H9 (cell line): ENCODE data around the gene IFI27. TPM values are rescaled to one million over a fixed set of nuclear protein-coding genes. Genes with fewer than 3 reads are reported as not detected.

Experiments used
- DNase-seq: peaks from one replicate; pipeline ENCODE4 v3.0.0-alpha.2; 2017
- H2AFZ ChIP-seq: one replicate; pipeline ENCODE4 v1.6.1; 2013; ENCODE audit warnings: mild to moderate bottlenecking, low read length, control low read depth, moderate library complexity
- H2AK5ac ChIP-seq: 2 replicates; pipeline ENCODE4 v1.6.1; 2013; ENCODE audit warnings: low read length, control low read depth, mixed read lengths; ENCODE audit not compliant: insufficient read length
- H2BK120ac ChIP-seq: one replicate; pipeline ENCODE4 v1.6.1; 2013; ENCODE audit warnings: low read depth, mild to moderate bottlenecking, low read length, control low read depth, inconsistent platforms; ENCODE audit not compliant: poor library complexity, severe bottlenecking
- H2BK12ac ChIP-seq: 2 replicates; pipeline ENCODE4 v1.6.1; 2013; ENCODE audit warnings: low read length, control low read depth, mixed read lengths, low read depth; ENCODE audit not compliant: insufficient read length
- H2BK15ac ChIP-seq: 2 replicates; pipeline ENCODE4 v1.6.1; 2013; ENCODE audit warnings: low read depth, low read length, control low read depth
- H2BK20ac ChIP-seq: one replicate; pipeline ENCODE4 v1.6.1; 2013; ENCODE audit warnings: low read depth, mild to moderate bottlenecking, low read length, control low read depth, inconsistent platforms; ENCODE audit not compliant: poor library complexity, severe bottlenecking
- H2BK5ac ChIP-seq: 2 replicates; pipeline ENCODE4 v1.6.1; 2013; ENCODE audit warnings: low read length, control low read depth, mixed read lengths; ENCODE audit not compliant: insufficient read length
- H3K14ac ChIP-seq: 2 replicates; pipeline ENCODE4 v1.6.1; 2013; ENCODE audit warnings: low read length, control low read depth; ENCODE audit not compliant: insufficient read depth
- H3K18ac ChIP-seq: 2 replicates; pipeline ENCODE4 v1.6.1; 2013; ENCODE audit warnings: low read depth, mild to moderate bottlenecking, mixed read lengths, low read length, control low read depth; ENCODE audit not compliant: insufficient read length
- H3K23ac ChIP-seq: 2 replicates; pipeline ENCODE4 v1.6.1; 2013; ENCODE audit warnings: low read length, control low read depth, mixed read lengths, low read depth; ENCODE audit not compliant: insufficient read length
- H3K23me2 ChIP-seq: 2 replicates; pipeline ENCODE4 v1.6.1; 2013; ENCODE audit warnings: low read depth, mild to moderate bottlenecking, mixed read lengths, low read length, control low read depth; ENCODE audit not compliant: insufficient read length, poor library complexity, severe bottlenecking
- H3K27ac ChIP-seq: 2 replicates; pipeline ENCODE4 v1.5.1; 2013; ENCODE audit warnings: low read length, control low read depth, mixed read lengths, low read depth; ENCODE audit not compliant: insufficient read length
- H3K27me3 ChIP-seq: 2 replicates; pipeline ENCODE4 v1.6.1; 2013; ENCODE audit warnings: low read length, control low read depth, inconsistent platforms; ENCODE audit not compliant: insufficient read depth
- H3K4ac ChIP-seq: 2 replicates; pipeline ENCODE4 v1.6.1; 2013; ENCODE audit warnings: low read depth, mild to moderate bottlenecking, control low read depth, inconsistent platforms, low read length, moderate library complexity
- H3K4me1 ChIP-seq: 2 replicates; pipeline ENCODE4 v1.6.1; 2013; ENCODE audit warnings: low read length, control low read depth, inconsistent platforms; ENCODE audit not compliant: insufficient read depth
- H3K4me2 ChIP-seq: 2 replicates; pipeline ENCODE4 v1.6.1; 2013; ENCODE audit warnings: low read length, control low read depth, mixed read lengths; ENCODE audit not compliant: insufficient read length, insufficient read depth
- H3K56ac ChIP-seq: 2 replicates; pipeline ENCODE4 v1.6.1; 2013; ENCODE audit warnings: low read depth, mild to moderate bottlenecking, mixed read lengths, low read length, control low read depth; ENCODE audit not compliant: insufficient read length
- H3K79me1 ChIP-seq: 2 replicates; pipeline ENCODE4 v1.6.1; 2013; ENCODE audit warnings: low read depth, mild to moderate bottlenecking, moderate library complexity, low read length, control low read depth, inconsistent platforms; ENCODE audit not compliant: insufficient read depth, poor library complexity, severe bottlenecking
- H3K79me2 ChIP-seq: 2 replicates; pipeline ENCODE4 v1.6.1; 2013; ENCODE audit warnings: low read length, control low read depth, inconsistent platforms; ENCODE audit not compliant: insufficient read depth
- H3K9ac ChIP-seq: 2 replicates; pipeline ENCODE4 v1.6.1; 2013; ENCODE audit warnings: low read length, control low read depth, mixed read lengths; ENCODE audit not compliant: insufficient read length; ENCODE audit errors: extremely low read depth
- H3K9me3 ChIP-seq: one replicate; pipeline ENCODE4 v1.6.1; 2013; ENCODE audit warnings: low read depth, low read length, inconsistent platforms; ENCODE audit not compliant: control insufficient read depth
- H3T11ph ChIP-seq: one replicate; pipeline ENCODE4 v1.6.1; 2013; ENCODE audit warnings: mild to moderate bottlenecking, low read length, control low read depth, inconsistent platforms
- H4K20me1 ChIP-seq: one replicate; pipeline ENCODE4 v1.6.1; 2013; ENCODE audit not compliant: control insufficient read depth, insufficient read length, insufficient read depth
- H4K5ac ChIP-seq: 2 replicates; pipeline ENCODE4 v1.6.1; 2013; ENCODE audit warnings: low read depth, mild to moderate bottlenecking, mixed read lengths, low read length, control low read depth; ENCODE audit not compliant: insufficient read length
- H4K8ac ChIP-seq: replicated peaks from 2 replicates; pipeline ENCODE4 v1.6.1; 2013; ENCODE audit warnings: low read length, control low read depth, mixed read lengths, low read depth; ENCODE audit not compliant: insufficient read length
- H4K91ac ChIP-seq: 2 replicates; pipeline ENCODE4 v1.6.1; 2013; ENCODE audit warnings: low read depth, mild to moderate bottlenecking, moderate library complexity, mixed read lengths, low read length, control low read depth; ENCODE audit not compliant: insufficient read length
- H3K27ac Mint-ChIP-seq, 3 experiments: 2 replicates in 2 of 3; 3 replicates in 1 of 3; pipeline ENCODE4 v1.8.0; 2020 to 2021; ENCODE audit warnings: mixed read lengths in 3 of 3, mild to moderate bottlenecking in 1 of 3, moderate library complexity in 1 of 3
- H3K27me3 Mint-ChIP-seq: 2 replicates; pipeline ENCODE4 v1.8.0; 2021; ENCODE audit warnings: low read depth, mild to moderate bottlenecking, moderate library complexity, mixed read lengths
- H3K36me3 Mint-ChIP-seq, 3 experiments: 2 replicates in 2 of 3; 3 replicates in 1 of 3; pipeline ENCODE4 v1.8.0; 2020 to 2021; ENCODE audit warnings: low read depth in 3 of 3, mixed read lengths in 3 of 3; ENCODE audit not compliant: insufficient read depth in 1 of 3
- H3K4me1 Mint-ChIP-seq, 2 experiments: 2 replicates each; pipeline ENCODE4 v1.8.0; 2020; ENCODE audit warnings: mixed read lengths in 2 of 2
- H3K4me3 Mint-ChIP-seq, 2 experiments: 2 replicates in 1 of 2; 3 replicates in 1 of 2; pipeline ENCODE4 v1.8.0; 2020 to 2021; ENCODE audit warnings: mild to moderate bottlenecking in 2 of 2, mixed read lengths in 2 of 2, moderate library complexity in 1 of 2
- H3K9me3 Mint-ChIP-seq, 2 experiments: 2 replicates in 1 of 2; 3 replicates in 1 of 2; pipeline ENCODE4 v1.8.0; 2020; ENCODE audit warnings: mild to moderate bottlenecking in 2 of 2, mixed read lengths in 2 of 2, moderate library complexity in 1 of 2
- CTCF ChIP-seq: fragments of 200-600 bp; sonication (generic); conservative IDR thresholded peaks from 3 replicates; pipeline ENCODE4 v1.8.0; 2021; ENCODE audit warnings: antibody characterized with exemption, mild to moderate bottlenecking
- WGBS: extraction: QIAGEN DNeasy Blood & Tissue Kit; methylation state at CpG from one replicate; pipeline ENCODE4 v1.1.7; 2013; ENCODE audit warnings: missing lambda C conversion rate, low lambda C conversion rate, mixed read lengths; ENCODE audit not compliant: insufficient read length; ENCODE audit errors: extremely low coverage; 5-methylcytosine and 5-hydroxymethylcytosine counted together
- total RNA-seq: library from RNA; stranded (reverse); gene quantifications from 2 replicates; pipeline ENCODE4 v1.2.1, GENCODE V29; 2021

Gene IFI27
- total RNA-seq, 1 experiment from 2014 or later = 1.7 TPM

- peak; percentile 26 for DNase-seq
- no peak overlapping the region for H2BK20ac ChIP-seq
- H3K27ac Mint-ChIP-seq = no peak overlapping the region
Measured at GRCh38 chr14:94128216-94128839, 17.8 kb downstream of the IFI27 start.

More at GRCh38 chr14:94128216-94128839, 17.8 kb downstream of the IFI27 start:
- H3K4me2 ChIP-seq = peak overlapping the region; percentile 79
- Mint-ChIP-seq H3K9me3 (no peaks in the 10 kb centered on the region), H3K4me1 (peaks cover 16% of the 10 kb centered on the region in 2 experiments), H3K27me3 (no peaks in the 10 kb centered on the region; the same call in none of the 2 replicates), H3K36me3 (no peaks in the 10 kb centered on the region), H3K4me3 (peak overlapping the region; percentile 63 to 83)
- H3K56ac ChIP-seq = no peak overlapping the region
- H2BK12ac ChIP-seq = no peak overlapping the region
- H2AK5ac ChIP-seq = no peak overlapping the region
- no peak overlapping the region for H3K4ac ChIP-seq
- H2BK5ac ChIP-seq = no peak overlapping the region
- no peak overlapping the region for H3K23ac ChIP-seq
- no peaks in the 10 kb centered on the region for H3K79me1 ChIP-seq
- no peak overlapping the region for H3K18ac ChIP-seq
- H3K79me2 ChIP-seq = no peaks in the 10 kb centered on the region
- TF ChIP-seq CTCF = no peak
- no peaks in the 10 kb centered on the region; the same call in 1 of the 2 replicates for H3K4me1 ChIP-seq
- no peak overlapping the region for H4K5ac ChIP-seq
- no peak overlapping the region for H2AFZ ChIP-seq
- no peak overlapping the region for H3T11ph ChIP-seq
- no peaks in the 10 kb centered on the region for H3K27me3 ChIP-seq
- H4K91ac ChIP-seq = no peak overlapping the region
- WGBS = no CpG with 5 or more reads among the region's 14 CpGs
- no peak overlapping the region for H2BK15ac ChIP-seq
- no peak overlapping the region for H4K8ac ChIP-seq
- H3K9me3 ChIP-seq = no peaks in the 10 kb centered on the region
- no peak overlapping the region for H3K14ac ChIP-seq
- no peaks in the 10 kb centered on the region for H4K20me1 ChIP-seq
- no peak overlapping the region for H3K9ac ChIP-seq
- H3K23me2 ChIP-seq = peaks cover 7% of the 10 kb centered on the region
- no peak overlapping the region for H3K27ac ChIP-seq
- H2BK120ac ChIP-seq = no peak overlapping the region
